ENCODE measurements around the gene SEC14L1. TPM values are rescaled to one million over a fixed set of nuclear protein-coding genes. Genes with fewer than 3 reads are reported as not detected.
A peak's percentile ranks its signal among the peaks of the same experiment; 100 is the strongest.
"Not testable (repeated sequence)": the region's sequence is repeated elsewhere in the genome, so short reads cannot be mapped to it uniquely, and the experiment has no call there.

The SEC14L1 gene
- 16.2 and 41.7 TPM in 2 replicates for total RNA-seq (2014; rRNA removed; shearing (Covaris generic); ENCODE audit: low replicate concordance)

- DNase-seq: peak; percentile 55
- Histone ChIP-seq H3K27me3 (no peaks in the 10 kb centered on the region), H3K9me3 (peaks cover 23% of the 10 kb centered on the region), H3K4me3 (peak within 1 kb of the TSS; percentile 95), H3K36me3 (peaks cover 39% of the 10 kb centered on the region)
Observed at GRCh38 chr17:77140878-77141767, at the start of gene SEC14L1. TSS of gene SEC14L1 (plus strand) at chr17:77140969. CDS start at chr17:77143597, 2,628 bp downstream.

- H3K4me3 ChIP-seq: no peak overlapping the region
- no peaks in the 10 kb centered on the region for H3K27me3 ChIP-seq
- H3K36me3 ChIP-seq: peaks cover 76% of the 10 kb centered on the region
- no peak for DNase-seq
- no peaks in the 10 kb centered on the region for H3K9me3 ChIP-seq
Observed at GRCh38 chr17:77092025-77092424, 48.7 kb upstream of the SEC14L1 start.

- H3K36me3 ChIP-seq: peaks cover 85% of the 10 kb centered on the region
- H3K9me3 ChIP-seq: no peaks in the 10 kb centered on the region
- no peak overlapping the region for H3K4me3 ChIP-seq
- no peak for DNase-seq
- no peaks in the 10 kb centered on the region for H3K27me3 ChIP-seq
Observed at GRCh38 chr17:77095461-77095860, 45.3 kb upstream of the SEC14L1 start.

DNA sequence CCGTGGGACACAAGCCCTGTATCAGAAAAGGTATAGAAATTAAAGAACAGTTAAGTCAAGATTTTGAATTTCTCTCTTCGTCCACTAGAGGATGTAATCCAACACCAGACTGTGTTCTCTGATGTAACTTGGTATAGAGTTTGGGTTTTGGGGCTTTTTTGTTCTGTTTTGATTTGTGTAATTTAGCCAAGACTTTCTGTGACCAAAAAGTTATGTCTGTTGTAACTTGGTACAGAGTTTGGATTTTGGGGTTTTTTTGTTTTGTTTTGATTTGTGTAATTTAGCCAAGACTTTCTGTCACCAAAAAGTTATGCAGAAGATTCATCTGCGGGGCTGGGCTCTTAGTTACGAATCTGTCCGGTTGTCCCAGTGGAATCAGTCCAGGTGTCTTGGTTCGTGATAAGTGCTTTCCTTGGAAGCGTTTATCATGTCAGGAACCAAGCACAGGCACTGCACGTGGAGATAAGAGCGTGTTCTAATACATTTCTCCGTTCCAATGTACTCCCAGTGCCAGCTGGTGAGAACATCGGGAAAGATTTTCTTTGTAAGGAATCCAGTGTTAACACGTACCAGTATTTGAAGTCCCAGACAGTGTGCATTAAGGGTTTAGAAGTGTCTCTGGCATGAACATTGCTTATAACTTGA is 44.1 kb upstream of the SEC14L1 start:
- DNase-seq: peak; percentile 5
- Histone ChIP-seq H3K36me3 (peaks cover 84% of the 10 kb centered on the region), H3K9me3 (no peaks in the 10 kb centered on the region), H3K4me3 (no peak overlapping the region), H3K27me3 (no peaks in the 10 kb centered on the region)

GRCh38 chr17:77097631-77098180 is 43.1 kb upstream of the SEC14L1 start:
- Histone ChIP-seq H3K9me3 (no peaks in the 10 kb centered on the region), H3K36me3 (peaks cover 80% of the 10 kb centered on the region), H3K4me3 (no peak overlapping the region), H3K27me3 (no peaks in the 10 kb centered on the region)
- DNase-seq: no peak

GRCh38 chr17:77098884-77099545 is 41.8 kb upstream of the SEC14L1 start:
- peaks cover 66% of the 10 kb centered on the region for H3K36me3 ChIP-seq

DNA sequence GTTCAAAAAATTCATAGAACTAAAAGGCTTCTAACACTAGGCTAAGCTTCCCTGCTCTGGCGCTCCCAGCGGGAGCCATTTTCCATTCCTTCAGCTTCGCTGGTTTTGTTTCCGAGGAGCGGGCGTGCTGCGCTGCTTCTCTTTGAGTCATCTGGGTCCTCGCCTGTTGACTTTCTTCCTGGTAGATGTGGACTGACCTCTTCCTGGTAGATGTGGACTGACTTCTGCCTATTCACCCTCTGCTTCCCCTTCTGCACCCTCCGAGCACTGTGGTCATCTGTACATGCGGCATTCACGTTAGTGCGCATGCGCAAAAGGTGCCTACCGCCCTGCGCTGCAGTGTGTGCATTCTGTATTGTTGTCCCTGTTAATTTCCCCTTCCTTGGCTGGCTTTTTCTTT is 40.8 kb upstream of the SEC14L1 start:
- Histone ChIP-seq H3K9me3 (no peaks in the 10 kb centered on the region), H3K36me3 (peaks cover 57% of the 10 kb centered on the region), H3K27me3 (no peaks in the 10 kb centered on the region), H3K4me3 (no peak overlapping the region)
- no peak for DNase-seq

More at GRCh38 chr17:77098884-77099545, 41.8 kb upstream of the SEC14L1 start:
- no peak for DNase-seq
- Histone ChIP-seq H3K4me3 (no peak overlapping the region), H3K27me3 (no peaks in the 10 kb centered on the region), H3K9me3 (no peaks in the 10 kb centered on the region)

DNA sequence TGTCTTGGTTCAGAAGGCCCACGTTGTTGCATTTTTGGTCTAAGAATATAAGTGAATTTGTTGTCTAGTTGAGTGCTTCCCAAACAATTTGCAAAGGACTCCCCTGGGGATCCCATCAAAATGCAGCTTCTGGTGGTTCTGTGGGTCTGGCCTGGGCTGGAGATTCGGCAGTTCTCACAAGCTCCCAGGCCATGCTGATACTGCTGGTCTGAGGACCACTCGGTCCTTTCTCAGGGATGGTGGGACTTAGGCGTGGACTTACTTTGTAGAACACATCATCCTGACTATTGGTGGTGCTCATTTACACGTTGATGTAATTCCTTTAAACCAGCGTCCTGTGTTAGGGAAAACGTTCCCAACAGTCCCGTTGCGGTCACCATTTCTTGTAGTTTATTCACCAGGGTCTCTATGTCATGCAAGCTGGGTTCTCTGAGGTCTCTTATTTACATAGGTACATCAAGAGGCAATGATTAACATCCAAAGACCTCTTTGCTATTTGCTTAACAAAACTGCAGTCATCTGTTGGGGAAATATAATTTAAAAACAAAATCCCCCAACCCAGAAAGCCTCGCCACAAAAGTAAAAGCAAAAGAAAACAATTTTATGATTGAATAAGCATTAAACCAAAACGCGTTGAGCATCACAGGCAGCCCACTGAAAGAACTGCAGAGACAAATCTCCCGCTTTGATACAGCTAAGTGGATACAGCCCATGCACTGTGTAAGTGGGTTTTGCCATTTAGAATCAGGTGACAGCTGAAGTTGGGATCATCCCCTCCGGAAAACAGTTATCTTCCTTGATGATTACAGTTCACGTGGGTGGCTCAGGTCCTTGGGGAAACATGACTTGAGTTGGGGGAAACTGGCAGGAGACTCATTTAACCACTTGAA is 39.0 kb upstream of the SEC14L1 start:
- Histone ChIP-seq H3K4me3 (no peak overlapping the region), H3K36me3 (peaks cover 48% of the 10 kb centered on the region), H3K9me3 (no peaks in the 10 kb centered on the region), H3K27me3 (no peaks in the 10 kb centered on the region)
- DNase-seq: no peak

DNA sequence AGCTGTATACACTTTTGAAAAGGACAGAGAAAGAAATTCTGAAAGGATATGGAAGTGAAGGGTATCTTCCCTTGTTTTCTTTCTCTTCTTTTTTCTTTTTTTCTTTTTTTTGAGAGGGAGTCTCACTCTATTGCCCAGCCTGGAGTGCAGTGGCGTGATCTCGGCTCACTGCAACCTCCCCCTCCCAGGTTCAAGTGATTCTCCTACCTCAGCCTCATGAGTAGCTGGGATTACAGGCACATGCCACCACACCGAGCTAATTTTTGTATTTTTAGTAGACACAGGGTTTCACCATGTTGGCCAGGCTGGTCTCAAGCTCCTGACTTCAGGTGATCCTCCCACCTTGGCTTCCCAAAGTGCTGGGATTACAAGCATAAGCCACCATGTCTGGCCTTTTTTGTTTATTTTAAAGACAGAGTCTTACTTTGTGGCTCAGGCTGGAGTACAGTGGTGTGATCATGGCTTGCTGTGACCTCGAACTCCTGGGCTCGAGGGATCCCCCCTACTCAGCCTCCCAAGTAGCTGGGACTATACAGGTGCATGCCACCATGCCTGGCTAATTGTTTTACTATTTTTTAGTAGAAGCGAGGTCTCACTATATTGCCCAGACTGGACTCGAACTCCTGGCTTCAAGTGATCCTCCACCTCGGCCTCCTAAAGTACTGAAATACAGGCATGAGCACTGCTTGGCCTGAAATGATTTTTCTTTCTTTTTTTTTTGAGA is 38.2 kb upstream of the SEC14L1 start:
- not testable (repeated sequence) for DNase-seq, H3K9me3 ChIP-seq, H3K4me3 ChIP-seq, H3K27me3 ChIP-seq
- peaks cover 45% of the 10 kb centered on the region for H3K36me3 ChIP-seq

DNA sequence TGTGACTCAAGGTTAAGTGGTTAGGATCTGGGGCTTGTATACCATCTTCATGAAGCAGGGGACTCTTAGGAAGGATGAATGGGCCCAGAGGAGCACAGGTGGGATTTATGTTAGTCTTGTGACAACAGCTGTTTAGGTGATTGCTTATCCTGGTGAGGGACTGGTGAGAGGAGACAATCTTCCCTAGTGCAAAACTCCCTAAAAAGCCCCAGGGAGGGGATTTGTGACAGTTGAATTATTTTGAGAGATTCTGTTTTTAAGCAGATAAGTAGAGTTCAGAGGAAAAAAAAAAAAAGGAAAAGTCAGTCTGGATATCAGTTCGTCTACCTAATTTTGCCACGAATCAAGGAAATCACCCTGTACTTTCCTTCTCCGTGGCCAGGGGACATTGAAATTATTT is 35.1 kb upstream of the SEC14L1 start:
- Histone ChIP-seq H3K27me3 (no peaks in the 10 kb centered on the region), H3K36me3 (peaks cover 21% of the 10 kb centered on the region), H3K9me3 (no peaks in the 10 kb centered on the region), H3K4me3 (no peak overlapping the region)
- no peak for DNase-seq

- H3K4me3 ChIP-seq: no peak overlapping the region
- DNase-seq: no peak
- H3K36me3 ChIP-seq: peaks cover 10% of the 10 kb centered on the region
- H3K27me3 ChIP-seq: no peaks in the 10 kb centered on the region
- no peaks in the 10 kb centered on the region for H3K9me3 ChIP-seq
Observed at GRCh38 chr17:77106874-77107358, 33.9 kb upstream of the SEC14L1 start.

DNA sequence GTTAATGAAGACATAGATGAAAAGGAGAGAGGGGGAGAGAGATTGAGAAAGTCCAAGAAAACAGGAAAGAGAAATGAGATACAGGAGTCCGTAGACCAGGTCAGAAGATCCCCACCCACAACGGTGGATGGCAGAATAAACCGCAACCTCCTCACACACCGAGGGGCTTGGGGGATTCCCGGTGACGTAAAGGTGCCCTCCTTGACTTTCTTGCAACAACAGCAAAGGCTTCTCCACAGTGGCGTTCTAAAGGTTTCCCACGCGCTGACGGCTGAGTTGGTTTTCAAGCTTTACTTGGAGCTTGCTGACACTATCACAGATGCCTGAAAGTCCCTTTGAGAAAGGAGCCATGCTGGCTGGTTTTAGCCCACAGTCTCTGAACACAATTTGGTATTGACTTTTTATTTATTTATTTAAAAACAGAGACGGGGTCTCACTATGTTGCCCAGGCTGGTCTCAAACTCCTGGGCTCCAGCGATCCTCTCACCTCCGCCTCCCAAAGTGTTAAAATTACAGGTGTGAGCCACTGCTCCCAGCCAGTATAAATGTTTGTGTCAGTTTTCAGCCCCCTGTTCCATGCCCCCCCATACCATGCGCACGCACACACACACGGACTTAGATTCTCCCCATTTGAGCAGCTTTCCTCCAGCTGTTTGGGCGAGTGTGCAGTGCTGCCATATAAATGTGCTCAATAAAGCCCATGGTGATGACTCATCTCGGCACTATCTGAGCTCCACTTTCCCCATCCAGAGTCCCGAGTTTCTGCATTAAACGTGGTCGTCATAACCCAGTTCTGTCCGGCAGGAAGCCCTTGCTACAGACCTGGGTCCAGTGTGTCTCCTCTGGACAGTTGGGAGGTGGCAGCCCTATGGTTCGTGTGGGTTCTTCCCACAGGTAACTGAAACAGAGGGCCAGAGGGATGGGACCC is 33.0 kb upstream of the SEC14L1 start:
- Histone ChIP-seq H3K9me3 (no peaks in the 10 kb centered on the region), H3K27me3 (no peaks in the 10 kb centered on the region), H3K36me3 (peaks cover 7% of the 10 kb centered on the region), H3K4me3 (no peak overlapping the region)
- peak; percentile 14 for DNase-seq

- no peaks in the 10 kb centered on the region for H3K27me3 ChIP-seq
- no peak overlapping the region for H3K4me3 ChIP-seq
- no peaks in the 10 kb centered on the region for H3K9me3 ChIP-seq
- no peak for DNase-seq
- peaks cover 7% of the 10 kb centered on the region for H3K36me3 ChIP-seq
Observed at GRCh38 chr17:77109159-77109759, 31.5 kb upstream of the SEC14L1 start.

DNA sequence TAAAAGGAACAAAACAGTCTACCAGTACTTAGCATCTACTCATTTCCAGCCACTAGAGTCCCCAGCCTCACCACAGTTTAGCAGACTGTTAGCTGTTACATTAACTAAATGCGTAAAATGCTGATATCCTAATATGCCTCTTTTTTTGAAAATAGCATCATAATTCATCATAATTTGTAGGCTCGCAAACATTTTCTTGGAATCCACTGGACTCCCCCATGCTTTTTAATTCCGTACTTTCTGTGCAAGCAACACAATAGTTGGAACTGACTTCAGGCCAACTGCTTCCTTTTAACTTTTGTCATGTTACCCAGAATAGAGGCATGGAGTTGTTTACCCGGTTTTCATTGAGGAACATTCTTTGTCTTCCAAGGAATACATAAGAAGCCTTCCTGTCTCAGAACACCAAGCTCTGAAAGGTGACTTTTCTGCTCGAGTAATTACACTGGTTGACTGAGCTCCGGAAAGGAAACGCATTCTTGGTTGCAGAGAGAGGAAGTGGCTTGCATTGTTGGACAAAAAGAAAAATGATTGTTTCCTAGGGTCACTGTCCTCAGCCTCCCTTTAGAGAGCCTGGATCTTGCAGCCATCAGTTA is 30.9 kb upstream of the SEC14L1 start:
- no peaks in the 10 kb centered on the region for H3K9me3 ChIP-seq
- H3K36me3 ChIP-seq: peaks cover 7% of the 10 kb centered on the region
- no peak overlapping the region for H3K4me3 ChIP-seq
- DNase-seq: no peak
- no peaks in the 10 kb centered on the region for H3K27me3 ChIP-seq
